AG04449 (cell line): ENCODE measurements around the gene SLC22A3.

Experiments used
- CTCF ChIA-PET: fragments of 350-600 bp; formaldehyde crosslinking; extraction: SDS; loops from one replicate; lab custom pipeline; 2021; ENCODE audit warnings: antibody characterized with exemption; lab: Yijun Ruan, JAX
- POLR2A ChIA-PET: fragments of 400-600, 350-600 bp; formaldehyde crosslinking; extraction: SDS; loops from one replicate; lab custom pipeline; 2020; ENCODE audit warnings: antibody characterized with exemption, inconsistent platforms; lab: Yijun Ruan, JAX
- DNase-seq: peaks from one replicate; pipeline ENCODE4 v3.0.0-alpha.2; 2010; ENCODE audit warnings: low read depth, low spot score
- H3K4me3 ChIP-seq: 2 replicates; pipeline ENCODE4 v1.5.1; 2011; ENCODE audit warnings: low read depth, mild to moderate bottlenecking, control low read depth, low read length
- CTCF ChIP-seq: IDR thresholded peaks from one replicate; pipeline ENCODE4 v1.5.1; 2011; ENCODE audit warnings: mild to moderate bottlenecking, moderate library complexity, low read length, control low read depth, inconsistent platforms; ENCODE audit not compliant: insufficient read depth; ENCODE audit errors: missing control alignments

The SLC22A3 gene

GRCh38 chr6:160321729-160322505 lies 26.3 kb upstream of the SLC22A3 start:
- POLR2A ChIA-PET: no interaction called here
- no peak for TF ChIP-seq CTCF
- no peak overlapping the region for H3K4me3 ChIP-seq
- CTCF ChIA-PET: no interaction called here
- no peak for DNase-seq

- no peak overlapping the region for H3K4me3 ChIP-seq
- no peak for TF ChIP-seq CTCF
- DNase-seq: no peak
- ChIA-PET POLR2A (no interaction called here), CTCF (no interaction called here)
These were observed 20.2 kb upstream of the SLC22A3 start for GRCh38 chr6:160327981-160328380.

GRCh38 chr6:160328447-160328846 lies 19.7 kb upstream of the SLC22A3 start:
- no peak overlapping the region for H3K4me3 ChIP-seq
- no peak for DNase-seq
- POLR2A ChIA-PET: no interaction called here
- TF ChIP-seq CTCF: no peak
- CTCF ChIA-PET: no interaction called here

- TF ChIP-seq CTCF: no peak
- H3K4me3 ChIP-seq: no peak overlapping the region
- no peak for DNase-seq
- POLR2A ChIA-PET: no interaction called here
- CTCF ChIA-PET: no interaction called here
These were observed 19.0 kb upstream of the SLC22A3 start for GRCh38 chr6:160329188-160329587.

- ChIA-PET POLR2A (no interaction called here), CTCF (no interaction called here)
These were observed 17.6 kb upstream of the SLC22A3 start for GRCh38 chr6:160330619-160331018.

GRCh38 chr6:160331204-160331603 lies 17.0 kb upstream of the SLC22A3 start:
- no peak for DNase-seq
- POLR2A ChIA-PET: no interaction called here
- H3K4me3 ChIP-seq: no peak overlapping the region
- TF ChIP-seq CTCF: no peak
- CTCF ChIA-PET: no interaction called here

More at GRCh38 chr6:160330619-160331018, 17.6 kb upstream of the SLC22A3 start:
- TF ChIP-seq CTCF: no peak
- no peak for DNase-seq
- no peak overlapping the region for H3K4me3 ChIP-seq
